NCI-H446 treated with DMSO at 0.1 percent for 48 hours (cell line): ENCODE results near the gene NCK2.
A peak's percentile ranks its signal among the peaks of the same experiment; 100 is the strongest.

Experiments
- DNase-seq: peaks from one replicate; lab custom pipeline; 2025; lab: John Stamatoyannopoulos, UW

The NCK2 gene

DNA sequence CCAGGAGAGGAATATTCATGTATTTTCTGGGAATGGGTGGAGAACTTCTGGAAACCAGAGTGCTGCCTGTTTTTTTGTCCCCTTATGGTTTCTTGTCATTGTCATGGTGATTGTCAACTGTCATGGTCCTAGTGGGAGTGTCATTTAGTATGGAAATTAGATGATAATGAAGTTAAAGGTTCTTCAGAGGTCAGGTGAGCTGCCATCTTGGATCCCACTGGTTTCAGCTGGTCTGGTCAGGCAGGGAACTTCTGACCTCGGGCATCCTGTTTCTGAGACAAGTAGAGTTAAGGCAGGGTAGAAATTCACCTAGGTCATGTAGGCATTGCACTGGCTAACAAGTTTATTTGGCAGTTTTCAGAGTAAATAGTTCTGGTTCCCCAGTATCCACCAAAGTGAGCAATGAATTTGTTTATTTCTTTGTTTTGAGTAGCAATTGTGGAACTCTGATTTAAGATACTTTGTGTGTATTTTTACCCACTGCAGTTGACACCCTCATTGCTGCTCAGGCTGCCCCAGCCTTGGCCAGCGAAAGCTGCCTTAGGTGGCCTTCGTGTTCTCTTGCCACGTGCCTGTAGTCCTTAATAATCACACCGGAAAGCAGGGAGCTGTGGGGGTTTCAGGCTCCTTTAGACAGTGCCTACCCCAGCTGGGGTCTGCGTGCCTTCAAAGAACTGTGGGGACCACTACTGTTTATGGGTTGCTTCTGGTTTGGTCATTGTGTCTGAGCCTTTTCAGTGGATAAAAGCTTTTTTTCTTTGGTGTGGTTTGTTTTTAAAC lies 48.7 kb downstream of the NCK2 start:
- DNase-seq = no peak

DNA sequence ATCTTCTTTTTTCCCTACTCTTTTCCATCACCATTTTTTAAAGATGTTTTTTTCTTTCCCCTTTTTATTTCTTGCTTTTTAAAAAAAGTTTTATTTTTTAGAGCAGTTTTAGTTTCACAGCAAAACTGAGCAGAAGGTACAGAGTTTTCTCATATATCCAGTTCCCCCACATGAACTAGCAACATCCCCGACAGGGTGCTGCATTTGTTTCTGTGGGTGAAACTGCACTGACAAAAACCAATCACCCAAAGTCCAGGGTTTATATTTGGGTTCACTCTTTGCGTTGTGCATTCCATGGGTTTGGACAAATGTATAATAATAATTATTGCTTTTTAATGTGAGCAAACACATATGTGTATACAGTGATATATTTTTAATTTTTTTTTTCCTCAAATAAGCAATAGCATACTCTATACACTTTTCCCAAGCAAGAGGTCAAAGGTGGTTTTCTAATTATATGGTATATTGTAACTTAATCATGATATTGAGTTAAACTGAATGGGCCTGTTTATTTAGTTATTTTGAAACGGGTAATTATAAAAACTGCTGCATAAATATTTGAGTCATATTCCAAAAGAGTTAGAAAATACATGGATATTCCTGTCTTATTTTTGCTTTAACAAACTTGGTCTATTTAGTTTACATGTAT lies 50.3 kb downstream of the NCK2 start:
- DNase-seq = no peak

DNA sequence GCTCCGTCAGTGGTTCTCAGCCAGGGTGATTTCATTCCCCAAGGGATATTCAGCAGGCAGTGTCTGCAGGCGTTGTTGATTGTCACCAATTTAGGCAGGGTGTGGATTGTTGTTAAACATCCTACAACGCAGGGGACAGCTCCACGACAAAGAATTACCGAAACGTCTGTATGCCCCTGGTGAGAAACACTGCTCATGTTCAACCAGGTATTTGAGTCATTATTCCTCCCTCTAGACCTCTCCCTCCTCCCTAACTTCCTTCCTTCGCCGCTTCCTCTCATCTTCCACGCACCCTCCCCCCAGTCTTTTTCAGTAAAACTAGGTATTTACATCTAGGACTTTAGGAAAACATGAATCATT lies 50.8 kb downstream of the NCK2 start:
- DNase-seq = no peak

DNA sequence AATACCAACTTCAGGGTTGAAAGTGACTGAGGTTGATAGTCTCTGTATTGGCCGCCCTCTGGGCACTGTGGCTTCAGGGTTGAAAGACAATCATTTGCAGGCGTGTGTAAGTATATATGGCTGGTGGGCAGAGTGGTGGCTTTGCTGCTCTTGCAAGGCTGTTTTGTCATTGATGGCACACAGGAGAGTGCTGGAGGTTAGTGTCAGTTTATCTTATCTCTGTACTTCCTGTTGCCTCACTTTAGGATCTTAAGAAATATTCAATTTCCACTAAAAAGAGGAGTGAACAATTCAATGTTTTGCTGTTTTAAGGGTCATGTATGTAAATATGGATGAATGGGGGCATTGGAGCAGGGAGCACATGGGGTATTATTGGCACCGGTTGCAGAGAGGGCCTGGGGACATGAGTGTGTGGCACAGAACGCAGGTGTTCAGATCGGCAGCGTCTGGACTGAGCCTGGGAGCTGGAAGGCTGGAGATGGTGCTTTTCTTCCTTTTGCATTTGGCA lies 51.5 kb downstream of the NCK2 start:
- no peak for DNase-seq

DNA sequence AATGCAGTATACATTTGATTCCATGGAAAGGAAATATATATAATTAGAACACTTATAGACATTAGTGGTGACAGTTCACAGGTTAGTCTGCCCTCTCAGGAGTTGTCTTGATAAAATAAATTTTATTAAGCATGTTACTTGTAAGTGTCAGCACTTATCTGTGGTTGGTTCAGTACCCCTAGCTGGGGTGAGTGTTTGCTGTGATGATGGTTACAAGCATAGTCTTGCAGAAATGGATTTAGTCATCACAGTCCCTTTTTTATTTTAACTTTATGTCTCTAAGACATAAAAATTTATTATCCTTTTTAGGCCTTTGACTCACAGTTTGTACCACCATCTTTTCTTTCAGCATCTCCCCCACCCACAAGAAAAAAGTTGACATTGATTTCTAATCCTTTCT lies 52.1 kb downstream of the NCK2 start:
- no peak for DNase-seq

DNA sequence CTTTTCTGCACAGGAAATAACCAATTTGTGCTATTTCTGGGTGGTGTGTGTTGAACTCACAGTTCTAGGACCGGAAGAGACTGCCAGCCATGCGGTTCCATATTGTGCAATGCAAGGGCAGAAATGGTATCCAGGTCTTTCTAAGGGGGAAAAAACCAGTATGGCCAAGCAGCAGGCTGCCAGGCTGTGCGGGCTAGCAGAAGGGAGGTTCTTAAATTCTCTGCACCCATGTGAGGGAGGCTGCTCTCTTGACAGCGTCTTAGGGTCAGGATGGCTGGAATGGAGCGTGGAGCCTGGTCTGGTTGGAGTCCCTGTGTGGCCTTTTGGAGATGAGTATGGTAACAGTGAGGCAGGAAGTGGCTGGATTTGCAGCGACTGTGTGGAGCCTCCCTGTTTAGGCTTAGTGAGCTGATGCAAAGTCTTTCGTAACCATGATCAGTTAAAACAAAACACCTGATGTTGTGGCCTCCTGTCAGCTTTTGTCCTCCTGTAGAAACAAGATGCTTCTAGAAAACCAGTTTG lies 52.6 kb downstream of the NCK2 start:
- no peak for DNase-seq

DNA sequence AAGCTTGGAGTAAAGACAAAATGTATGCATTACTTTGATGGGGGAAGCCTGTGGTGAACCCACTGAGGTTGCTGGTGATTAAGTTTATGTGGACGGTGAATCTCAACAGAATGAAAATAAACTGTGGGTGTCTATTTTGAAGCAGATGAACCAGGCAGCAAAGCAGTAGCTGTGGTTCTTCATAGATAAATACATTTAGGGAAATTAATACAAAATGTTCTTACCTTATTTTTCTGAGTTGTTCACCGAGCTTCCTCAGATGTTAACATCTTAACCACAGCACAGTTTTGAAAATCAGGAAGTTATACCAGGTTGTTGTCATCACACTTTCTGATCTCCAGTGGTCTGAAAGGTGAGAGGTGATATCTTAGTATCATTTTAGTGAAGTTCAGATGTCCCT lies 53.9 kb downstream of the NCK2 start:
- no peak for DNase-seq

DNA sequence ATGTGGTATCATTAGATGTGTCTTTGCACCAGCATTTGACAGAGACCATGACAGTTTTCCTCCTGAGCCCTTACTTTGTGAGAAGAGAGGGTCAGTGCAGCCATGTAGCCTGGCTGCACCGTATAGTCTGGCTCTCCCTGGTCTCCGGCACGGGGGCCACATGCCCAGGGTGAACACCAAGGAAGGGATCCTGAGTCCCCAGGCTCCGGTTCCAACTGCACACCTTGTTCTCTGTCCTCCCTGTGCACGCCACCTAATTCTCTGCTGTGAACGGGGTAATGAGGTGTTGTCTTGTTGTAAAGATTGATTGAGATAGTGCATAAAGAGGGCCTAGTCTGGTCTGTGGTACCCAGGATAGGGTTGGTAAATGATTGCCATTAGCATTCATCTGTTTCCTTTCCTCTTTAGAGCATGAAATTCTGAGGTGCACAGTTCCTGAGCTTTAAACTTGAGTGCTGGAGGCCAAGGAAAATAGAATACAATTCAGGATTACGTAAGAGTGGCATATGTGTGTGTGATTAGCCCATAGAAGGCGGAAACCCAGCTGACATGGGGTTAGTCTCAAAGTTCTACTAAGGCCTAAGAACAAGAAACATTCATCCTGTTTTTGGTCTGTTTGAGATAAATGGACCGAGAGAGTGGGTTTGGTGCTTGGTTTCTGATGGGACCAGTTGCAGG lies 55.5 kb downstream of the NCK2 start:
- DNase-seq = no peak

DNA sequence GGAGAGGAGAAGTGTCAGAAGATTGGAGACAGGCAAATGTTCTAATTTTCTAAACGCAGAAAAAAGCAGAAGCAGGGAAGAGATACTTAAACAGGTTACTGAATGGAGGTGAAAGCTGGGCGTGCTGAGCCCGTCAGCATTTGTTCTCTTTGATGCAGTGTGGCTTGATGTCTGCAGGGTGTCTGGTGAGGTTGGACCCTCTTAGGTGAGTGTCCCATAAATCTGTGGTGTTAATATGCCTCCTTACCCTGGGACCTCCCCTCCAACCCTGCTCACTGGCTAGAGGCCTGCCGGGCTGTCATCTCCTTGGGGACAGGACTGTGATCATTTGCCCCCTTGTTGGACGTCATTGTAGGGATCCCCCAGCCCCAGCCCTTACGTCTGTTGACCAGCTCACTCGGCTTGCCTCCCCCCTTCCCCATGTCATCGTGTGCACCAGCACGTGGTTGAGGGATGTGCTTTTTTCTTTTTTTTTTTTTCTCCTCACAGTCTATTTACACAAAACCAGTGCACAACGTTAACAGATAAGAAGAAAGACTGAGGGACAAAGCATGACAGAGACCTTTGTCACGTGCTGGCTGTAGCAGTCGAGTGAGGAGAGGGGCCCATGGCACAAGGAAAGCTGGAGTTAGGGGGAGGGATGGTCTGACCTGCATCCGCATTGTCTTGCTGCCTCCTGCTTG lies 56.4 kb downstream of the NCK2 start:
- no peak for DNase-seq

DNA sequence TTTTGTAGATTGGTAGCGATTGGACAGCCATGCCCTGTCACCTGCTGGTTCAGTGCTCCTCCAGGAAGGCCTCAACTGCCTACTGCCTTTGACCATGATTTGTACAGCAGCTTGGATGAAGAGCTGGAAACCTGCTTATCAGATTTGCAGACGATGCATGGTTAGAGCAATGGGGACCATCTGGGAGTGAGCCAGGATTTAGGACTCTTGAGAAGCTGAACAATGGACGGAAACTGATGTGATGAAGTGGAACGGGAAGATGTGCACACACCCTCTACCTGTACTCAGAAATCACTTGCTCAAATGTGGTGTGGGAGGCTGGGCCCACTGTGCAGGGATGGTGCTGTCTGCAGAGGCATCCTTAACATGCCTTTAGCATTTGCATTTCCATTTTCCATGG lies 57.2 kb downstream of the NCK2 start:
- no peak for DNase-seq

DNA sequence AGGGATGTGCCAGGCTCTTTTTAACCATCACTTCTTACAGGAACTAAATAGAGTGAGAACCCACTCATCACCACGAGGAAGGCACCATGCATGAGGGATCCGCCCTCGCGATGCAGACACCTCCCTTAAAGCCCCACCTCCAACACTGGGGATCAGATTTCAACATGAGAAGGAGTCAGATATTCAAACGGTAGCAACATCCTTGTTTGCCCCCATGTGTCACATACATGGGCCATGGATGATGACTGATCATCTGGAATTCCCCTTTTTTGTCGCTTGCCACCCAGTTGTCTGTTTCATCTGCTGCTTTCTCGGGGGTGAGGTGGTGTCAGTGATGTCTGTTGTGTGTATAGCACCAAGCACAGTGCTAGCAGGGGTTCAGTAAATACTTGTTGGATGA lies 57.9 kb downstream of the NCK2 start:
- no peak for DNase-seq

DNA sequence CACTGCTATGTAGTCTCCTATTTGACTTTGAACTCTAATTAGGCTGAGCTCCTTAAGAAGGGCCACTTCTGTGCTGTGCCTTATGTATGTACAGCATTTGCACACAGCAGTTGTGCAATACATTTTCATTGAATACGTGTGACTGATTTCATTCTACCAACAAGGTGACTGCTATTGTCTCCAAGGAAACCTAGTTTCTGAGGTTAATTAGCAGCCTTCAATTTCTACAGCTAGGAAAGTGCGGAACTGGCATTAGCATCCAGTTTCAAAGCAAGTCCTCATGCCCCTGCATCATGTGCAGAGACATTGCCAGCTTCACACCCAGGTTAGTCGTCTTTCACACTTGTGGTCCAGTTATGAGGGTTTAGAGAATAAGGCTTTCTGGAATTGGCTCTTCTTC lies 58.6 kb downstream of the NCK2 start:
- no peak for DNase-seq

DNA sequence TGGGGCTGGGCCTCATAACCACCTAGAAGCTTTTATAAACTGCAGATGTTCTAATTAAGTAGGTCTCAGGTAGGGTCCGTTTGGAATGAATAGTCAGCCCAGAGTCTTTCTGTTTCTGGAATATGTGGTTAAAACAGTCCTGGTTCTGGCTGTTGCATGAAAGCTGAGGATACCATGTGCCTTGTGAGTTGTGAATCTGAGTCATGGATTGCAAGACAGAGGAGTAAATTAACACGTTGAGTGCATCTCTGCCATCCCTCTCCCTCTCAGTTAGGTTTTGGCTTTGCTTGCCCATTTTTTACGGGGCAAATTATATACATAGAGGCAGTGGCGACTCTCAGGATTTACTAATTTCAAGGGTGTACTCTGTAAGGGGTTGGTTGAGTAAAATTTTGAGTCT lies 59.1 kb downstream of the NCK2 start:
- no peak for DNase-seq

DNA sequence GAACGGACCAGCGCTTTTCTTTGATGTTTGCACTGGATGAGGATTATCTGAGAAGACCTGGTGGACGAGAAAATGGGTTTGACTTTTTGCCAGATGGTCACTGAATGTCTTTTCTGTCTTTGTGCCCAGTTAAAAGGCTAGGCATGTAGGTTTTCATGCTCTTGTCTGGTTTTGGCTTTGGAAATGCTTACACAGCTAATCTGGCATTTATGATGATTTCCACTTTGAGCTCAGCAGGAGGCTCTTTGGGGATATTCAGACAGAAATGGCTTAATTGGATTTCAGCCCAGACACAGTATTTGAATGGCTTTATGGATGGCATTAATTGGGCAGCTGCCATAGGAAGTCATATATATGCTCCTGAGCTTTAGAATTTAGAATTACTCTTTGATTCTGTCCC lies 59.6 kb downstream of the NCK2 start:
- DNase-seq = peak; percentile 96

DNA sequence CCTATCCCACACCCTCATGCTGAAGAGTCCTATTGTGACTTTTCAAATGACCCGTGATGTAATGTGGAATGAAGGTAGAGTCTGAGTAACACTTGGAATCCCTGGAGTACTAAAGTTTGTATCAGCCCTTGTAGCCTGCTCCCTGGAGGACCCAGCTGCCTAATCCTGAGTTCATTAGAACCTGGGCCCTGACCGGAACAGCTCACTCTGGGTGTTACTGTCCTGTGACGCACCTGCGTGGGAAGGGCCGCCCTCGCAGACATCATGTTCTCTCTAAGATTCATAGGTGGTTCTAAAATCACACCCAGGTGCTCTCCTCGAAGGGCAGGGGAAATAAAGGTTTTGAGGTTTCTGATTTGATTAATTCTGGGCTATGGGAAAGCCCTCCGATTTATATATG lies 62.3 kb downstream of the NCK2 start:
- no peak for DNase-seq

DNA sequence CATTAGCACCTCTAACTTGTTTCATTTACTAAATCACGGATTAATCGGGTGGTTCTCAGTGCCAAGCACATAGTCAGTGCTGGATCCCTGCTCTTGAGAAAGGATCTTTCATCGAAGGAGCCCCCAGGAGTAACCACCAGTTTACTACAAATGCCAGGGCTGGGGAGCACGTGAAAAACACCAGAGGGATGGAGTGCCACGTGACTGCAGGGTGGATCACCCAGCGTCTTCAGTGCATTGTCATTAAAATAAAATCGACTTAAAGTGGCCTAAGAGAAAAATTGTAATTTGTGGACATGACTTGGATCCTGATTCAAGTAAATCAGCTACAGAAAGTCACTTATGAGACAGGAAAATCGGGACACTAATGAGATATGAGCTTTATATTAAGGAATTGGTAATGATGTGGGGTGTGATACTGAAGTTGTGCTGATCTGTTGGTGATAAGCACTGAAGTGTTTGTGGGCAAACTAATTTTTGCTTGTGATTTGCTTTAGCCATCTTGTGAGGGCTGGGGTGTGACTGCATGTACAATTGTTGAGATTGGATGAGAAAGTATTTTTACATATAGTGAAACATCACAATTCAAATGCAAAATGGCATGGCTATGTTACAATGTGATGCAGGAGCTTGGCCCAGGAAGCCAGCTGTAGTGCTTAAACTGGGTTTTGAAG lies 63.8 kb downstream of the NCK2 start:
- no peak for DNase-seq

DNA sequence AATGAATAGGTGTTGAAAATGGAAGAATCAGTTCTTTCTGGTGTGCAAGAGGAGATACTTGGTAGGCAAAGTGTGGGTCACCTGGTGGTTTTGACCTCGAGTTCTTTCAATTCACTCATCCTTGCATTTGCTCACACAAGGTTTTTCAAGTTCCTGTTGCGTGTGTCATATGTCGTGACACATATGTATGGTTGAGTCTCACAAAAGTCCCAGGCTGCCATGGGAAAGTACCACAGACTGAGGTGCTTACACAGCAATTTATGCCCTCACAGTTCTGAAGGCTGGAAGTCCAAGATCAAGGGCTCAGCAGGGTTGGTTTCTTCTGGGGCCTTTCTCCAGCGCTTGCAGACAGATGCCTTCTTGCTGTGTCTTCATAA lies 64.4 kb downstream of the NCK2 start:
- DNase-seq = no peak

DNA sequence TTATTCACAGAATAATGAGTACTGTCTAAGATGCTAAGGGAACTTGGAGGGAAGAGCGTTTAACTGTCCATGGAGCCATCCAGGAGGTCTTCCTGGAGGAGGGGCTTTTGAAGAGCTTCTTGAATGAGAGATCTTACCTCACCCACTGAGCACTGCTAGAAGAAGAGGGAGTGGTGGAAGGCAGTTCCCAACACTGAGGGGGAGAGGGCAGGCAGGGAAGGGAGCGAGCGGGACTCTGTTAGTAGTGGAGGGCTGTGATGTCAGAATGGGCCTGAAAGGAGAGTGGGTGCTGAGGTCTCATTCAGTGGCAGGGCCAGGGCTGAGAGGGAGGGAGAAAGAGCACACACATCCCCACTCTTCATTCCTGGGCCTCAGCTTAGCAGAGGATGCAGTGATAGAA lies 65.0 kb downstream of the NCK2 start:
- DNase-seq = no peak

DNA sequence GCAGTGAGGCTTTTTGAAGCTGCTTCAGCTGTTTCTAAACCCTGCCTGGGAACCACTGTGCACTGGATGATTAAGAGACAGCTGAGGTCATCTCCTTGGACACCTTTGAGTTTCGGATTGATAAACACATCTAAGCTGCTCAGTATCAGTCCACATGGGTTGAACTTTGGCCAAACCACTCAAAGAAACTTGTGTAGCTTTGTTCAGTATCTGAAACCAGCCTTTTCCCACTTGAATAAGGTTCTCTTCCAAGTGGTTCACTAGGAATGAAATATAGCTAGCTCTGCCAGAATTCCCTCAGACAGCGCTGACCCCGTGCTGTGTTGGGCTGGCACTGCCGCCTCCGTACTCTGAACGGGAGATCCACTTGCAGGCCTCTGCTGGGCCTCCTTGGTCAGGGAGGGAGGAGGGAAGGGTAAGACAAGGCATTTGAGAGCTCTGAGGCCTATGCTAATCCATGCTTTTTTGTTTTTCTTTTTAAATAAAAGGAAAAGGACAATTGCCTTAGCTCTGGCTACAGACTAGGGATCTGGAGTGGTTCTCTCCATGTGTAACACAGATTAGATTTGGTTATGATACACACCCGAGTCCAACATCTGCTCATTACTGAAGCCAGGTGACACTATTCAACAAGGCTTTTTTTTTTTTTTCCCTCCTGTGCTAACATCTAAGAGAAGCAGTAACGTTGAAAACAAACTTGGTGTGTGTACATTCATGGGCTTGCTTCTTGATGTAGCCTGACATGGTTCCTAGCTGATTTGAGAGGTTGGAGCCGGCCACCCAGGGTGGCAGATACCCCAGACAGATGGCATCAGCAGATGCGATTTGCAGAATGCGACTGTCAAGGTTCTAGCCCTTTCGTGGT lies 67.7 kb downstream of the NCK2 start:
- peak; percentile 49 for DNase-seq

DNA sequence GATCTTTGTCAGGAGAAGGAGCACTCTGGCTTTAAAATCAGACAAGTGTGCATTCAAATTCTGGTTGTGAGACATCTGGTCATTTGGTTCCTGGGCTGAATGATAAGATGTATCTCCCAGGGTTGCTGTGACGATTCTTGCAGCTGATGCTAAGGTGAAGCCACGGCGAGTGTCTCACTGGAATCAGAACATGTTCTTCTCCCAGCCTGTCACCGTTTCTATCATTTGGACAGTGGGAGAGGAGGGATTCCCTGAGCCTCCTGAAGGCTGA lies 68.3 kb downstream of the NCK2 start:
- no peak for DNase-seq

DNA sequence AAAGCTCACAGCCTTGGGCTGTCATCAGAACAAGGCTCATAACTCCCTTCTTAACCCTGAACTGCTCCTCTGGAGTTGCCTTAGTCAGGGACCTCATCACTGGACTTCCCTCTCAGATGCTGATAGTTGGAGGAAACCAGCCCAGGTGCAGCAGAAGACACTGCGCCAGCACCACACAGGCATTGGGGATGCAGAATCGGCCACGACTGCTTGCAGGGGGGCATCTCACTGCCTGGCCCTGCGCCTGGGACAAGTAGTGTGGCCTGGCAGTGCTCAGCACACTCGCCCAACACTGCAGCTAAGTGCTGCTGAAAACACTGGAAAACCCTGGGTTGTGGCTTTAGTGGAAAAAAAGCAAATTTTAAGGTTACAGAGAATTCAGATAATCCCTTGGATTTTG lies 68.7 kb downstream of the NCK2 start:
- DNase-seq = no peak
